WTC11 (cell line): ENCODE data around the gene IRF2BP1.
A peak's percentile ranks its signal among the peaks of the same experiment; 100 is the strongest.

ENCODE experiments used
- CREM ChIP-seq: sonication (generic); formaldehyde crosslinking; IDR thresholded peaks from 2 replicates; pipeline ENCODE4 v1.8.1; 2022; ENCODE audit warnings: mild to moderate bottlenecking, missing genetic modification reagents, moderate library complexity
- E2F4 ChIP-seq: sonication (generic); formaldehyde crosslinking; IDR thresholded peaks from 2 replicates; pipeline ENCODE4 v1.8.1; 2022; ENCODE audit warnings: low read depth, mild to moderate bottlenecking, moderate library complexity, missing genetic modification reagents, borderline replicate concordance
- HMGXB4 ChIP-seq: sonication (generic); formaldehyde crosslinking; IDR thresholded peaks from 2 replicates; pipeline ENCODE4 v1.8.1; 2023; ENCODE audit warnings: mild to moderate bottlenecking, moderate library complexity, missing genetic modification reagents
- MAX ChIP-seq: sonication (generic); formaldehyde crosslinking; IDR thresholded peaks from 2 replicates; pipeline ENCODE4 v1.8.0; 2022; ENCODE audit warnings: mild to moderate bottlenecking, missing genetic modification reagents
- SOX15 ChIP-seq: fragments of 250-450 bp; sonication (Bioruptor Pico); IDR thresholded peaks from 2 replicates; pipeline ENCODE4 v1.9.0; 2021; ENCODE audit warnings: mild to moderate bottlenecking
- TCF7 ChIP-seq: sonication (generic); formaldehyde crosslinking; IDR thresholded peaks from 2 replicates; pipeline ENCODE4 v1.8.0; 2022; ENCODE audit warnings: mild to moderate bottlenecking, low read depth, missing genetic modification reagents, moderate library complexity
- TEAD1 ChIP-seq: sonication (generic); formaldehyde crosslinking; IDR thresholded peaks from 2 replicates; pipeline ENCODE4 v1.8.0; 2022; ENCODE audit warnings: mild to moderate bottlenecking, missing genetic modification reagents
- ZNF138 ChIP-seq: sonication (generic); formaldehyde crosslinking; conservative IDR thresholded peaks from 2 replicates; pipeline ENCODE4 v1.8.1; 2022; ENCODE audit warnings: mild to moderate bottlenecking, moderate library complexity, missing genetic modification reagents
- ZNF281 ChIP-seq: sonication (generic); formaldehyde crosslinking; IDR thresholded peaks from 2 replicates; pipeline ENCODE4 v1.8.0; 2023; ENCODE audit warnings: mild to moderate bottlenecking, missing genetic modification reagents
- TF ChIP-seq, protein P1 (sequence below): sonication (generic); formaldehyde crosslinking; conservative IDR thresholded peaks from 2 replicates; pipeline ENCODE4 v1.8.1; 2022; ENCODE audit warnings: mild to moderate bottlenecking, missing genetic modification reagents
- TF ChIP-seq, protein P2 (sequence below): fragments of 200-600 bp; IDR thresholded peaks from 2 replicates; pipeline ENCODE4 v1.8.0; 2022; ENCODE audit warnings: antibody characterized with exemption
- TF ChIP-seq, protein P3 (sequence below): sonication (generic); formaldehyde crosslinking; IDR thresholded peaks from 2 replicates; pipeline ENCODE4 v1.8.1; 2023; ENCODE audit warnings: mild to moderate bottlenecking, missing genetic modification reagents, borderline replicate concordance
- TF ChIP-seq, protein P4 (sequence below): sonication (generic); formaldehyde crosslinking; IDR thresholded peaks from 2 replicates; pipeline ENCODE4 v1.8.1; 2023; ENCODE audit warnings: mild to moderate bottlenecking, missing genetic modification reagents, moderate library complexity

DNA sequence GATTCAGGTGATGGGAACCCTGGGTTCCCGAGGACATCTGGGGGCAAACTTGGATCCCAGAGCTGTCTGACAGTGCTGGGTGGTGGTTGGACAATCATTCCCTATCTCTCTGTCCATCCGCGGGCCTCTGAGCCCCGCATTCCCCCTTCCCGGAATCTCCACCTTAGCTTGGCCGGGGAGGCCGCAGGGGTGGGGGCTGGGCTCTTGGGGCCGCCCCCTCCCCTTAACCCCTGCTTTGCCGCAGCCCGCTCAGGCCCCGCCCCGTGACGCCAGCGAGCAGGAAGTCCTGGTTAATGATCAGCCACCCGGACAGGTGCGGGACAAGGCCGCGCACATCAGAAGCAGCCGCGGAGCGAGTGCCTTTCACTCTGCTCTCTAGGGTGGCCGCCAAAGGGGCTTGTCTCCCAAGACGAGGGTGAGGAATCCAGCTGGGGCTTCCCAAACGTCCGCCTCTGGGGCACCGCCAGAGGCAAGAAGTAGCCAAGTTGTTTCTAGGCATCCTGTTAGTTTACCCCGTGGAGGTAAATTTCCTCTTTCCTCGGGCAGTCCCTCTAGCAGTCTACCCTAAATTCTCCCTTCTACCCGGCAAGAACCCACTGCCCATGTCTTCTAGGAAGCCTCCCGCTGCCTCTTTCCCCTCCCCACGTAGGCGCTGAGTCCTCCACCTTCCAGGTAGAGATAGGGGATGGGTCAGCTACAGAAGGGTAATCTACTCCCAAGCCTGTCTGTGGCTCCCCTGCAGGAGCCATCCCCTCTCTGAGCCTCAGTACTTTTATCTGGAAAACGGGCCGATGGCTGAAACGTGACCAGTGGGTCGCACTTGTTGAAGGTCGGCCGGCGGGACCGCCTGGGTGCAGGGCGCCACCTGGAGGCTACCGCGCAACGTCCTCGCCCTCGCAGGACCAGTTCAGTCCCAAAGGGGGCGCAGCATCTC, 3.0 kb downstream of the IRF2BP1 start:
- TF ChIP-seq, protein P1, sequence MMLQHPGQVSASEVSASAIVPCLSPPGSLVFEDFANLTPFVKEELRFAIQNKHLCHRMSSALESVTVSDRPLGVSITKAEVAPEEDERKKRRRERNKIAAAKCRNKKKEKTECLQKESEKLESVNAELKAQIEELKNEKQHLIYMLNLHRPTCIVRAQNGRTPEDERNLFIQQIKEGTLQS (CRISPR knock-in tag), result no peak
- TF ChIP-seq, protein P2, sequence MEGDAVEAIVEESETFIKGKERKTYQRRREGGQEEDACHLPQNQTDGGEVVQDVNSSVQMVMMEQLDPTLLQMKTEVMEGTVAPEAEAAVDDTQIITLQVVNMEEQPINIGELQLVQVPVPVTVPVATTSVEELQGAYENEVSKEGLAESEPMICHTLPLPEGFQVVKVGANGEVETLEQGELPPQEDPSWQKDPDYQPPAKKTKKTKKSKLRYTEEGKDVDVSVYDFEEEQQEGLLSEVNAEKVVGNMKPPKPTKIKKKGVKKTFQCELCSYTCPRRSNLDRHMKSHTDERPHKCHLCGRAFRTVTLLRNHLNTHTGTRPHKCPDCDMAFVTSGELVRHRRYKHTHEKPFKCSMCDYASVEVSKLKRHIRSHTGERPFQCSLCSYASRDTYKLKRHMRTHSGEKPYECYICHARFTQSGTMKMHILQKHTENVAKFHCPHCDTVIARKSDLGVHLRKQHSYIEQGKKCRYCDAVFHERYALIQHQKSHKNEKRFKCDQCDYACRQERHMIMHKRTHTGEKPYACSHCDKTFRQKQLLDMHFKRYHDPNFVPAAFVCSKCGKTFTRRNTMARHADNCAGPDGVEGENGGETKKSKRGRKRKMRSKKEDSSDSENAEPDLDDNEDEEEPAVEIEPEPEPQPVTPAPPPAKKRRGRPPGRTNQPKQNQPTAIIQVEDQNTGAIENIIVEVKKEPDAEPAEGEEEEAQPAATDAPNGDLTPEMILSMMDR, result peak; percentile 87
- TF ChIP-seq E2F4 (CRISPR knock-in tag) (no peak), MAX (peak; percentile 37; the same call in 1 of the 2 replicates), CREM (peak; percentile 49), HMGXB4 (CRISPR knock-in tag) (peak; percentile 81), ZNF281 (CRISPR knock-in tag) (peak; percentile 73; the same call in 1 of the 2 replicates), SOX15 (CRISPR knock-in tag) (no peak), TCF7 (CRISPR knock-in tag) (no peak), ZNF138 (CRISPR knock-in tag) (no peak), TEAD1 (CRISPR knock-in tag) (peak; percentile 80)
- TF ChIP-seq, protein P3, sequence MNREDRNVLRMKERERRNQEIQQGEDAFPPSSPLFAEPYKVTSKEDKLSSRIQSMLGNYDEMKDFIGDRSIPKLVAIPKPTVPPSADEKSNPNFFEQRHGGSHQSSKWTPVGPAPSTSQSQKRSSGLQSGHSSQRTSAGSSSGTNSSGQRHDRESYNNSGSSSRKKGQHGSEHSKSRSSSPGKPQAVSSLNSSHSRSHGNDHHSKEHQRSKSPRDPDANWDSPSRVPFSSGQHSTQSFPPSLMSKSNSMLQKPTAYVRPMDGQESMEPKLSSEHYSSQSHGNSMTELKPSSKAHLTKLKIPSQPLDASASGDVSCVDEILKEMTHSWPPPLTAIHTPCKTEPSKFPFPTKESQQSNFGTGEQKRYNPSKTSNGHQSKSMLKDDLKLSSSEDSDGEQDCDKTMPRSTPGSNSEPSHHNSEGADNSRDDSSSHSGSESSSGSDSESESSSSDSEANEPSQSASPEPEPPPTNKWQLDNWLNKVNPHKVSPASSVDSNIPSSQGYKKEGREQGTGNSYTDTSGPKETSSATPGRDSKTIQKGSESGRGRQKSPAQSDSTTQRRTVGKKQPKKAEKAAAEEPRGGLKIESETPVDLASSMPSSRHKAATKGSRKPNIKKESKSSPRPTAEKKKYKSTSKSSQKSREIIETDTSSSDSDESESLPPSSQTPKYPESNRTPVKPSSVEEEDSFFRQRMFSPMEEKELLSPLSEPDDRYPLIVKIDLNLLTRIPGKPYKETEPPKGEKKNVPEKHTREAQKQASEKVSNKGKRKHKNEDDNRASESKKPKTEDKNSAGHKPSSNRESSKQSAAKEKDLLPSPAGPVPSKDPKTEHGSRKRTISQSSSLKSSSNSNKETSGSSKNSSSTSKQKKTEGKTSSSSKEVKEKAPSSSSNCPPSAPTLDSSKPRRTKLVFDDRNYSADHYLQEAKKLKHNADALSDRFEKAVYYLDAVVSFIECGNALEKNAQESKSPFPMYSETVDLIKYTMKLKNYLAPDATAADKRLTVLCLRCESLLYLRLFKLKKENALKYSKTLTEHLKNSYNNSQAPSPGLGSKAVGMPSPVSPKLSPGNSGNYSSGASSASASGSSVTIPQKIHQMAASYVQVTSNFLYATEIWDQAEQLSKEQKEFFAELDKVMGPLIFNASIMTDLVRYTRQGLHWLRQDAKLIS (CRISPR knock-in tag), result no peak; the same call in 1 of the 2 replicates
- TF ChIP-seq, protein P4, sequence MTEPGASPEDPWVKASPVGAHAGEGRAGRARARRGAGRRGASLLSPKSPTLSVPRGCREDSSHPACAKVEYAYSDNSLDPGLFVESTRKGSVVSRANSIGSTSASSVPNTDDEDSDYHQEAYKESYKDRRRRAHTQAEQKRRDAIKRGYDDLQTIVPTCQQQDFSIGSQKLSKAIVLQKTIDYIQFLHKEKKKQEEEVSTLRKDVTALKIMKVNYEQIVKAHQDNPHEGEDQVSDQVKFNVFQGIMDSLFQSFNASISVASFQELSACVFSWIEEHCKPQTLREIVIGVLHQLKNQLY (CRISPR knock-in tag), result no peak
